Astrocyte of the spinal cord (primary cell): ENCODE results near the gene SORL1-AS1.
A peak's percentile ranks its signal among the peaks of the same experiment; 100 is the strongest.

ENCODE experiments used
- DNase-seq: peaks from one replicate; pipeline ENCODE4 v3.0.0; 2011; ENCODE audit warnings: low read depth, low spot score
- H3K4me3 ChIP-seq: 2 replicates; pipeline ENCODE4 v1.5.1; 2011; ENCODE audit warnings: low read depth, mild to moderate bottlenecking, low read length, moderate library complexity
- CTCF ChIP-seq: IDR thresholded peaks from 2 replicates; pipeline ENCODE4 v1.5.1; 2012; ENCODE audit warnings: low read depth, mild to moderate bottlenecking, low read length, inconsistent platforms
- in situ Hi-C: cut with HindIII; loops from 2 replicates; pipeline ENCODE4 v1.10.0; 2017; ENCODE audit warnings: low sequenced_read_pairs

Gene SORL1-AS1

GRCh38 chr11:121474680-121475079 lies 21.9 kb upstream of the SORL1-AS1 start:
- TF ChIP-seq CTCF = no peak
- in situ Hi-C loops = no loop called here

GRCh38 chr11:121473064-121473777 lies 20.5 kb upstream of the SORL1-AS1 start:
- TF ChIP-seq CTCF = no peak
- H3K4me3 ChIP-seq = no peak overlapping the region
- peak; percentile 32 for DNase-seq
- in situ Hi-C loops = no loop called here

More at GRCh38 chr11:121474680-121475079, 21.9 kb upstream of the SORL1-AS1 start:
- H3K4me3 ChIP-seq = no peak overlapping the region
- no peak for DNase-seq

- in situ Hi-C loops = no loop called here
Measured at GRCh38 chr11:121472312-121472711, 19.5 kb upstream of the SORL1-AS1 start.

GRCh38 chr11:121471167-121471566 lies 18.4 kb upstream of the SORL1-AS1 start:
- DNase-seq = no peak
- in situ Hi-C loops = no loop called here
- no peak overlapping the region for H3K4me3 ChIP-seq
- no peak for TF ChIP-seq CTCF

More at GRCh38 chr11:121472312-121472711, 19.5 kb upstream of the SORL1-AS1 start:
- no peak overlapping the region for H3K4me3 ChIP-seq
- DNase-seq = no peak
- no peak for TF ChIP-seq CTCF

- in situ Hi-C loops = no loop called here
- no peak for DNase-seq
Measured at GRCh38 chr11:121469910-121470309, 17.1 kb upstream of the SORL1-AS1 start.

GRCh38 chr11:121467965-121468364 lies 15.2 kb upstream of the SORL1-AS1 start:
- no peak overlapping the region for H3K4me3 ChIP-seq
- in situ Hi-C loops = no loop called here
- TF ChIP-seq CTCF = no peak
- no peak for DNase-seq

More at GRCh38 chr11:121469910-121470309, 17.1 kb upstream of the SORL1-AS1 start:
- no peak for TF ChIP-seq CTCF
- no peak overlapping the region for H3K4me3 ChIP-seq

GRCh38 chr11:121467471-121467870 lies 14.7 kb upstream of the SORL1-AS1 start:
- no peak for DNase-seq
- in situ Hi-C loops = no loop called here
- no peak overlapping the region for H3K4me3 ChIP-seq
- TF ChIP-seq CTCF = no peak
